Right atrium auricular region (tissue), 2 donors: ENCODE results near the gene DCBLD2. TPM values are rescaled to one million over a fixed set of nuclear protein-coding genes. Genes with fewer than 3 reads are reported as not detected.

ENCODE experiments used
- DNase-seq: peaks from one replicate; pipeline ENCODE4 v3.0.0-alpha.2; 2019; ENCODE audit warnings: low spot score
- H3K27ac ChIP-seq, 2 donors: fragments of 200-600 bp; sonication (generic); 1 replicate in 1 of 2; 2 replicates in 1 of 2; pipeline ENCODE4 v1.5.1; 2016 to 2019
- H3K27me3 ChIP-seq, 2 donors: fragments of 200-600 bp; sonication (generic); one replicate each; pipeline versions ENCODE4 v1.5.1 to v1.6.0; 2017 to 2019
- H3K36me3 ChIP-seq: fragments of 200-600 bp; sonication (generic); one replicate; pipeline ENCODE4 v1.5.1; 2016
- H3K4me1 ChIP-seq, 2 donors: fragments of 200-600 bp; sonication (generic); one replicate each; pipeline versions ENCODE4 v1.5.1 to v1.6.0; 2017 to 2019
- H3K4me3 ChIP-seq, 2 donors: fragments of 200-600 bp; sonication (generic); 1 replicate in 1 of 2; 2 replicates in 1 of 2; pipeline ENCODE4 v1.5.1; 2017 to 2019; ENCODE audit warnings: mild to moderate bottlenecking in 1 of 2, moderate library complexity in 1 of 2
- H3K9me3 ChIP-seq, 2 donors: fragments of 200-600 bp; sonication (generic); one replicate each; pipeline ENCODE4 v1.5.1; 2019
- CTCF ChIP-seq, 2 donors: fragments of 200-600 bp; sonication (generic); IDR thresholded peaks; one replicate each; pipeline ENCODE4 v1.5.1; 2019; ENCODE audit warnings: antibody characterized with exemption in 2 of 2
- total RNA-seq, 2 donors: library from RNA; depleted of rRNA; stranded (reverse); fragments of >200 nt; gene quantifications; one replicate each; pipeline ENCODE4 v1.1.0, GENCODE V29; 2016

Gene DCBLD2
- total RNA-seq, 2 donors from 2014 or later: 34.3 to 55.8 TPM

GRCh38 chr3:98821063-98821462 is 80.4 kb downstream of the DCBLD2 start:
- no peak for DNase-seq
- peaks cover 19% of the 10 kb centered on the region for H3K36me3 ChIP-seq
- no peak overlapping the region for H3K27ac ChIP-seq
- no peak overlapping the region for H3K4me3 ChIP-seq
- TF ChIP-seq CTCF (IDR thresholded peaks at IDR 0.05): no peak
- H3K4me1 ChIP-seq: peaks cover 0 to 2% of the 10 kb centered on the region in 2 donors
- no peaks in the 10 kb centered on the region for H3K9me3 ChIP-seq
- H3K27me3 ChIP-seq: no peaks in the 10 kb centered on the region

GRCh38 chr3:98817547-98818041 is 83.9 kb downstream of the DCBLD2 start:
- no peak for DNase-seq
- no peaks in the 10 kb centered on the region for H3K4me1 ChIP-seq
- no peak overlapping the region for H3K4me3 ChIP-seq
- peaks cover 37% of the 10 kb centered on the region for H3K36me3 ChIP-seq
- H3K27me3 ChIP-seq: no peaks in the 10 kb centered on the region
- peak; percentile 80 to 87 for TF ChIP-seq CTCF (IDR thresholded peaks at IDR 0.05)
- H3K27ac ChIP-seq: no peak overlapping the region
- no peaks in the 10 kb centered on the region for H3K9me3 ChIP-seq

- H3K9me3 ChIP-seq: no peaks in the 10 kb centered on the region
- TF ChIP-seq CTCF (IDR thresholded peaks at IDR 0.05): no peak
- peaks cover 37% of the 10 kb centered on the region for H3K36me3 ChIP-seq
- H3K27me3 ChIP-seq: no peaks in the 10 kb centered on the region
- no peaks in the 10 kb centered on the region for H3K4me1 ChIP-seq
- no peak overlapping the region for H3K27ac ChIP-seq
- no peak overlapping the region for H3K4me3 ChIP-seq
- DNase-seq: no peak
Measured at GRCh38 chr3:98814817-98815420, 86.6 kb downstream of the DCBLD2 start.

GRCh38 chr3:98812851-98813374 is 88.6 kb downstream of the DCBLD2 start:
- Histone ChIP-seq H3K27me3 (no peaks in the 10 kb centered on the region), H3K4me3 (no peak overlapping the region), H3K9me3 (no peaks in the 10 kb centered on the region), H3K36me3 (peaks cover 44% of the 10 kb centered on the region), H3K4me1 (no peaks in the 10 kb centered on the region), H3K27ac (no peak overlapping the region)
- DNase-seq: no peak
- peak; percentile 46 to 70 for TF ChIP-seq CTCF (IDR thresholded peaks at IDR 0.05)

- Histone ChIP-seq H3K4me3 (no peak overlapping the region), H3K36me3 (peaks cover 50% of the 10 kb centered on the region), H3K9me3 (no peaks in the 10 kb centered on the region), H3K27ac (no peak overlapping the region), H3K4me1 (no peaks in the 10 kb centered on the region), H3K27me3 (no peaks in the 10 kb centered on the region)
- DNase-seq: no peak
- no peak for TF ChIP-seq CTCF (IDR thresholded peaks at IDR 0.05)
Measured at GRCh38 chr3:98811048-98811447, 90.4 kb downstream of the DCBLD2 start.

- H3K9me3 ChIP-seq: no peaks in the 10 kb centered on the region
- DNase-seq: no peak
- H3K36me3 ChIP-seq: peaks cover 61% of the 10 kb centered on the region
- no peak for TF ChIP-seq CTCF (IDR thresholded peaks at IDR 0.05)
- no peaks in the 10 kb centered on the region for H3K4me1 ChIP-seq
- no peaks in the 10 kb centered on the region for H3K27me3 ChIP-seq
- H3K27ac ChIP-seq: no peak overlapping the region
- no peak overlapping the region for H3K4me3 ChIP-seq
Measured at GRCh38 chr3:98809557-98809956, 91.9 kb downstream of the DCBLD2 start.
